ENCODE data around the gene PHF14. TPM values are rescaled to one million over a fixed set of nuclear protein-coding genes. Genes with fewer than 3 reads are reported as not detected.
A peak's percentile ranks its signal among the peaks of the same experiment; 100 is the strongest.

PHF14 gene
- total and polyA plus RNA-seq, 12 donors = 8.0 to 54.5 (median 30.6) TPM

- no peak for TF ChIP-seq CTCF (IDR thresholded peaks at IDR 0.05)
- Histone ChIP-seq H3K27me3 (no peaks in the 10 kb centered on the region), H3K9me3 (replicated peaks in 1 of 3) (no peaks in the 10 kb centered on the region), H3K4me1 (replicated peaks in 1 of 2) (peaks cover 0 to 10% of the 10 kb centered on the region in 2 donors), H3K36me3 (replicated peaks in 1 of 2) (no peaks in the 10 kb centered on the region), H3K4me3 (no peak overlapping the region), H3K27ac (no peak overlapping the region)
- intact Hi-C loops (cut with DNase I) = no loop called here
- WGBS, 4 donors = 71 to 86% (median 82%) methylated on average over 3 of the region's 3 CpGs
- DNase-seq = no peak
Observed at GRCh38 chr7:11191081-11191480, 217.4 kb downstream of the PHF14 start.

- no peaks in the 10 kb centered on the region for H3K36me3 ChIP-seq (replicated peaks in 1 of 2)
- no peak overlapping the region for H3K4me3 ChIP-seq
- peaks cover 0 to 10% of the 10 kb centered on the region in 2 donors for H3K4me1 ChIP-seq (replicated peaks in 1 of 2)
- no peak for DNase-seq
- 62 to 79% (median 70%) methylated on average over 4 of the region's 4 CpGs for WGBS, 4 donors
- intact Hi-C loops (cut with DNase I) = no loop called here
- TF ChIP-seq CTCF (IDR thresholded peaks at IDR 0.05) (no peak), POLR2A (IDR thresholded peaks at IDR 0.05) (no peak)
- H3K9me3 ChIP-seq (replicated peaks in 1 of 3) = no peaks in the 10 kb centered on the region
- no peaks in the 10 kb centered on the region for H3K27me3 ChIP-seq
- H3K27ac ChIP-seq = no peak overlapping the region
Observed at GRCh38 chr7:11191574-11192220, 218.0 kb downstream of the PHF14 start.

- H3K4me1 ChIP-seq (replicated peaks in 1 of 2) = peaks cover 0 to 10% of the 10 kb centered on the region in 2 donors
- intact Hi-C loops (cut with DNase I) = no loop called here
- H3K9me3 ChIP-seq (replicated peaks in 1 of 3) = no peaks in the 10 kb centered on the region
- 50 to 63% (median 56%) methylated on average over 5 of the region's 5 CpGs for WGBS, 4 donors
- H3K27me3 ChIP-seq = no peaks in the 10 kb centered on the region
- DNase-seq = no peak
- peak overlapping the region in 1 of 4 donors; percentile 44 for H3K4me3 ChIP-seq
- H3K27ac ChIP-seq = peak overlapping the region in 2 of 5 donors; percentile 1 to 65
- no peaks in the 10 kb centered on the region for H3K36me3 ChIP-seq (replicated peaks in 1 of 2)
- TF ChIP-seq POLR2A (IDR thresholded peaks at IDR 0.05) (no peak), CTCF (IDR thresholded peaks at IDR 0.05) (no peak)
Observed at GRCh38 chr7:11192506-11192905, 218.8 kb downstream of the PHF14 start.

GRCh38 chr7:11193131-11193867 is 219.6 kb downstream of the PHF14 start:
- no peaks in the 10 kb centered on the region for H3K27me3 ChIP-seq
- WGBS, 4 donors = 12 to 37% (median 24%) methylated on average over 17 of the region's 17 CpGs
- H3K4me3 ChIP-seq = peak overlapping the region in 1 of 4 donors; percentile 44
- peak in 2 of 7 donors; percentile 17 to 33 for DNase-seq
- no peaks in the 10 kb centered on the region for H3K36me3 ChIP-seq (replicated peaks in 1 of 2)
- no peak for TF ChIP-seq POLR2A (IDR thresholded peaks at IDR 0.05)
- TF ChIP-seq CTCF (IDR thresholded peaks at IDR 0.05) = no peak
- peak overlapping the region in 2 of 5 donors; percentile 1 to 65 for H3K27ac ChIP-seq
- no peaks in the 10 kb centered on the region for H3K9me3 ChIP-seq (replicated peaks in 1 of 3)
- intact Hi-C loops (cut with DNase I) = no loop called here
- H3K4me1 ChIP-seq (replicated peaks in 1 of 2) = peaks cover 0 to 10% of the 10 kb centered on the region in 2 donors

All from adrenal gland (tissue), 12 donors.